ENCODE measurements around the gene IGFBP7. TPM values are rescaled to one million over a fixed set of nuclear protein-coding genes. Genes with fewer than 3 reads are reported as not detected.

Gene IGFBP7, protein sequence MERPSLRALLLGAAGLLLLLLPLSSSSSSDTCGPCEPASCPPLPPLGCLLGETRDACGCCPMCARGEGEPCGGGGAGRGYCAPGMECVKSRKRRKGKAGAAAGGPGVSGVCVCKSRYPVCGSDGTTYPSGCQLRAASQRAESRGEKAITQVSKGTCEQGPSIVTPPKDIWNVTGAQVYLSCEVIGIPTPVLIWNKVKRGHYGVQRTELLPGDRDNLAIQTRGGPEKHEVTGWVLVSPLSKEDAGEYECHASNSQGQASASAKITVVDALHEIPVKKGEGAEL
- 100 to 1,000 TPM in 5 of 6 experiments, 10 to 100 TPM in 1; 46.2 to 347 (median 163) TPM for total RNA-seq
- long read RNA-seq: 0 reads

DNA sequence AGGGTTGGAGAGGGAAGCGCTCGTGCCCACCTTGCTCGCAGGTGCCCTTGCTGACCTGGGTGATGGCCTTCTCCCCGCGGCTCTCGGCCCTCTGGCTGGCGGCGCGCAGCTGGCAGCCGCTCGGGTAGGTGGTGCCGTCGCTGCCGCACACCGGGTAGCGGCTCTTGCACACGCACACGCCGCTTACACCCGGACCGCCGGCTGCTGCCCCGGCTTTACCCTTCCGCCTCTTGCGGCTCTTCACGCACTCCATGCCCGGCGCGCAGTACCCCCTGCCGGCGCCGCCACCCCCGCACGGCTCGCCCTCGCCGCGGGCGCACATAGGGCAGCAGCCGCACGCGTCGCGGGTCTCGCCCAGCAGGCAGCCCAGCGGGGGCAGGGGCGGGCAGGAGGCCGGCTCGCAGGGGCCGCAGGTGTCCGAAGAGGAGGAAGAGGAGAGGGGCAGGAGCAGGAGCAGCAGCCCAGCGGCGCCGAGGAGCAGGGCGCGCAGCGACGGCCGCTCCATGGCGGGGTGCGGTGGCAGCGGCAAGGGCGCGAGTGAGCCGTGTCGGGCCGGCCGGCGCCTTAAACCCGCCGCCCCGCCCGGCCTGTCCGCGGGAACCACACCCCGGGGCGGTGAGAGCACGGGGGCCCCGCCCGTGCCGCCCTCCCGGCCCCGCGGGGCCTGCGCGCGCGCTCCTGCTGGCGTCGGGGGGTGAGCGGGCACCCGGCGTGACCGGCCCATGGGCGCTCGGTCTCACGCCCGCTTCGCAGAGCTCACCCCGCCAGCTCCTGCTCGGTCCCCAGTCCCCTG, at the start of gene IGFBP7:
TSS of gene IGFBP7 (minus strand) at position 539 of the 793 bp plus-strand sequence. CDS start at position 505, 34 bp downstream.
- Histone ChIP-seq H3K36me3 (no peaks in the 10 kb centered on the region), H3K4me1 (peaks cover 0 to 6% (median 0%) of the 10 kb centered on the region in 4 donors), H3K4me3 (peak within 1 kb of the TSS; percentile 47 to 52 (median 48)), H3K27ac (peak within 1 kb of the TSS; percentile 78 to 89 (median 82)), H3K9me3 (no peaks in the 10 kb centered on the region), H3K27me3 (no peaks in the 10 kb centered on the region)
- ATAC-seq (peak; percentile 72 to 79 (median 76)), DNase-seq (peak; percentile 59 to 63 (median 59))
- TF ChIP-seq, protein P1, sequence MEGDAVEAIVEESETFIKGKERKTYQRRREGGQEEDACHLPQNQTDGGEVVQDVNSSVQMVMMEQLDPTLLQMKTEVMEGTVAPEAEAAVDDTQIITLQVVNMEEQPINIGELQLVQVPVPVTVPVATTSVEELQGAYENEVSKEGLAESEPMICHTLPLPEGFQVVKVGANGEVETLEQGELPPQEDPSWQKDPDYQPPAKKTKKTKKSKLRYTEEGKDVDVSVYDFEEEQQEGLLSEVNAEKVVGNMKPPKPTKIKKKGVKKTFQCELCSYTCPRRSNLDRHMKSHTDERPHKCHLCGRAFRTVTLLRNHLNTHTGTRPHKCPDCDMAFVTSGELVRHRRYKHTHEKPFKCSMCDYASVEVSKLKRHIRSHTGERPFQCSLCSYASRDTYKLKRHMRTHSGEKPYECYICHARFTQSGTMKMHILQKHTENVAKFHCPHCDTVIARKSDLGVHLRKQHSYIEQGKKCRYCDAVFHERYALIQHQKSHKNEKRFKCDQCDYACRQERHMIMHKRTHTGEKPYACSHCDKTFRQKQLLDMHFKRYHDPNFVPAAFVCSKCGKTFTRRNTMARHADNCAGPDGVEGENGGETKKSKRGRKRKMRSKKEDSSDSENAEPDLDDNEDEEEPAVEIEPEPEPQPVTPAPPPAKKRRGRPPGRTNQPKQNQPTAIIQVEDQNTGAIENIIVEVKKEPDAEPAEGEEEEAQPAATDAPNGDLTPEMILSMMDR (IDR thresholded peaks at IDR 0.05): no peak
- TF ChIP-seq POLR2A (IDR thresholded peaks at IDR 0.05): peak; percentile 63
- WGBS (ENCODE audit: insufficient coverage, low coverage, low lambda C conversion rate, missing lambda C conversion rate): 20% methylated on average over 1 of the region's 101 CpGs
- intact Hi-C loops (cut with DNase I): no loop called here

- ATAC-seq (no peak), DNase-seq (no peak)
- H3K9me3 ChIP-seq: no peaks in the 10 kb centered on the region
- H3K4me1 ChIP-seq: peaks cover 0 to 4% (median 0%) of the 10 kb centered on the region in 4 donors
- TF ChIP-seq POLR2A (IDR thresholded peaks at IDR 0.05): no peak
- TF ChIP-seq, protein P1 (IDR thresholded peaks at IDR 0.05): no peak
- 14% methylated on average over 1 of the region's 1 CpG for WGBS (ENCODE audit: insufficient coverage, low coverage, low lambda C conversion rate, missing lambda C conversion rate)
- no peaks in the 10 kb centered on the region for H3K27me3 ChIP-seq
- no peaks in the 10 kb centered on the region for H3K36me3 ChIP-seq
- intact Hi-C loops (cut with DNase I): no loop called here
- no peak overlapping the region for H3K27ac ChIP-seq
- no peak overlapping the region for H3K4me3 ChIP-seq
Measured at GRCh38 chr4:57159866-57160265, 49.7 kb upstream of the IGFBP7 start.

DNA sequence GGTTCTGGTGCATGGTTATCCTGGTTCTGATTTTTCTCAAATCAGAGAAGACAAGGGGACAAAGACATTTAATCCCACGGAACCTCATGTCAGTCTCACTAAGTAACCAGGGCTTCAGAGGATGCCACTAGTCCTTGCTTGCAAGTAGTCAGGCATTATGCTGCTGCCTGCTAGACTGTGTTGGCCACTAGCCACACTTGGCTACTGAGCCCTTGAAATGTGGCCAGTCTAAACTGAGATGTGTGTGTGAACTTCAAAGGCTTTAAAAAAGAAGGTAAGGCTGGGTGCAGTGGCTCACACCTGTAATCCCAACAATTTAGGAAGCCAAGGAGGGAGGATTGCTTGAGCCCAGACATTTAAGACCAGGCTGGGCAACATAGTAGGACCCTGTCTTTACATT, 48.6 kb upstream of the IGFBP7 start:
- no peaks in the 10 kb centered on the region for H3K36me3 ChIP-seq
- H3K27ac ChIP-seq: no peak overlapping the region
- 71% methylated on average over 1 of the region's 1 CpG for WGBS (ENCODE audit: insufficient coverage, low coverage, low lambda C conversion rate, missing lambda C conversion rate)
- intact Hi-C loops (cut with DNase I): no loop called here
- no peaks in the 10 kb centered on the region for H3K27me3 ChIP-seq
- no peaks in the 10 kb centered on the region for H3K4me1 ChIP-seq
- no peak overlapping the region for H3K4me3 ChIP-seq
- no peak for DNase-seq
- TF ChIP-seq POLR2A (IDR thresholded peaks at IDR 0.05): no peak
- TF ChIP-seq, protein P1 (IDR thresholded peaks at IDR 0.05): no peak
- ATAC-seq: no peak
- H3K9me3 ChIP-seq: no peaks in the 10 kb centered on the region

- Histone ChIP-seq H3K27me3 (no peaks in the 10 kb centered on the region), H3K9me3 (no peaks in the 10 kb centered on the region), H3K36me3 (no peaks in the 10 kb centered on the region), H3K4me3 (no peak overlapping the region), H3K27ac (no peak overlapping the region), H3K4me1 (no peaks in the 10 kb centered on the region)
- intact Hi-C loops (cut with DNase I): no loop called here
- ATAC-seq (no peak), DNase-seq (no peak)
- TF ChIP-seq, protein P1 (IDR thresholded peaks at IDR 0.05): no peak
- no peak for TF ChIP-seq POLR2A (IDR thresholded peaks at IDR 0.05)
- no CpG with 5 or more reads among the region's 2 CpGs for WGBS (ENCODE audit: insufficient coverage, low coverage, low lambda C conversion rate, missing lambda C conversion rate)
Measured at GRCh38 chr4:57158221-57158620, 48.0 kb upstream of the IGFBP7 start.

All from right lobe of liver (tissue), 6 donors.